HPDE6-E6E7 (cell line): Measurements from ENCODE around the gene FAM149A.

ENCODE experiments used
- DNase-seq: peaks from one replicate; pipeline ENCODE4 v3.0.0; 2011; ENCODE audit warnings: missing footprints; ENCODE audit errors: extremely low spot score

The FAM149A gene

GRCh38 chr4:186104114-186104889 is at the start of gene FAM149A:
Gene FAM149A, plus strand, starts transcription at chr4:186104704.
- DNase-seq = no peak

GRCh38 chr4:186058253-186058979 is 46.1 kb upstream of the FAM149A start:
- DNase-seq = no peak

GRCh38 chr4:186058980-186059316 is 45.6 kb upstream of the FAM149A start:
- DNase-seq = no peak

- no peak for DNase-seq
These were observed 42.6 kb upstream of the FAM149A start for GRCh38 chr4:186061921-186062320.

- DNase-seq = no peak
These were observed 36.6 kb upstream of the FAM149A start for GRCh38 chr4:186067757-186068385.

- DNase-seq = no peak
These were observed 35.7 kb upstream of the FAM149A start, which contains the start of gene TLR3 for GRCh38 chr4:186068581-186069348. Gene TLR3, plus strand, starts transcription at chr4:186069156. Its CDS starts 7,464 bp downstream, at chr4:186076620.

- no peak for DNase-seq
These were observed 34.8 kb upstream of the FAM149A start for GRCh38 chr4:186069729-186070128.

GRCh38 chr4:186072516-186072915 is 32.0 kb upstream of the FAM149A start:
- DNase-seq = no peak

- DNase-seq = no peak
These were observed 30.3 kb upstream of the FAM149A start for GRCh38 chr4:186074189-186074588.

- no peak for DNase-seq
These were observed 25.4 kb upstream of the FAM149A start for GRCh38 chr4:186078981-186079638.

- DNase-seq = no peak
These were observed 24.8 kb upstream of the FAM149A start for GRCh38 chr4:186079694-186080093.

- no peak for DNase-seq
These were observed 23.2 kb upstream of the FAM149A start for GRCh38 chr4:186081202-186081807.

GRCh38 chr4:186082221-186082620 is 22.3 kb upstream of the FAM149A start:
- DNase-seq = no peak

- no peak for DNase-seq
These were observed 16.0 kb upstream of the FAM149A start for GRCh38 chr4:186088523-186088922.

GRCh38 chr4:186092296-186092695 is 12.2 kb upstream of the FAM149A start:
- no peak for DNase-seq

GRCh38 chr4:186095406-186095805 is 9.1 kb upstream of the FAM149A start:
- no peak for DNase-seq

- DNase-seq = no peak
These were observed 7.8 kb upstream of the FAM149A start for GRCh38 chr4:186096681-186097165.

- DNase-seq = no peak
These were observed 7.1 kb upstream of the FAM149A start for GRCh38 chr4:186097386-186097785.

GRCh38 chr4:186102931-186103330 is 1.6 kb upstream of the FAM149A start:
- DNase-seq = no peak

- DNase-seq = no peak
These were observed 564 bp downstream of the FAM149A start for GRCh38 chr4:186104890-186105646.
